Activated CD4-positive, alpha-beta T cell treated with anti-CD3 and anti-CD28 coated beads, Interleukin-2, amount 50 U/mL, for 48 hours (primary cell): ENCODE measurements around the gene CFAP100.

Experiments
- DNase-seq, 2 experiments: peaks; one replicate each; pipeline ENCODE4 v3.0.0-alpha.2; 2020

Gene CFAP100

GRCh38 chr3:126357295-126358037 lies 37.2 kb upstream of the CFAP100 start, which contains the start of gene KLF15:
KLF15 (minus strand) TSS chr3:126357408; CDS start chr3:126352922, 4,486 bp downstream.
- DNase-seq: peak; percentile 80

- peak in 1 of 2 experiments; percentile 8 for DNase-seq
Measured at GRCh38 chr3:126358038-126358815, 36.5 kb upstream of the CFAP100 start.

GRCh38 chr3:126358816-126359181 lies 35.9 kb upstream of the CFAP100 start:
- DNase-seq: no peak

- no peak for DNase-seq
Measured at GRCh38 chr3:126360046-126360713, 34.5 kb upstream of the CFAP100 start.

- DNase-seq: no peak
Measured at GRCh38 chr3:126360714-126361060, 34.0 kb upstream of the CFAP100 start.

GRCh38 chr3:126361211-126361610 lies 33.5 kb upstream of the CFAP100 start:
- no peak for DNase-seq

GRCh38 chr3:126364130-126364695 lies 30.5 kb upstream of the CFAP100 start:
- DNase-seq: no peak

GRCh38 chr3:126364731-126365301 lies 29.9 kb upstream of the CFAP100 start:
- no peak for DNase-seq

GRCh38 chr3:126365351-126366277 lies 29.1 kb upstream of the CFAP100 start:
- DNase-seq: no peak

- DNase-seq: no peak
Measured at GRCh38 chr3:126367316-126367805, 27.3 kb upstream of the CFAP100 start.

GRCh38 chr3:126369490-126369889 lies 25.2 kb upstream of the CFAP100 start:
- DNase-seq: no peak

GRCh38 chr3:126370055-126370454 lies 24.7 kb upstream of the CFAP100 start:
- no peak for DNase-seq

GRCh38 chr3:126370606-126371005 lies 24.1 kb upstream of the CFAP100 start:
- no peak for DNase-seq

GRCh38 chr3:126371096-126371705 lies 23.5 kb upstream of the CFAP100 start:
- no peak for DNase-seq

- DNase-seq: no peak
Measured at GRCh38 chr3:126372413-126373145, 22.1 kb upstream of the CFAP100 start.

- no peak for DNase-seq
Measured at GRCh38 chr3:126373146-126373613, 21.5 kb upstream of the CFAP100 start.

- no peak for DNase-seq
Measured at GRCh38 chr3:126373682-126374601, 20.8 kb upstream of the CFAP100 start.

GRCh38 chr3:126375835-126376331 lies 18.8 kb upstream of the CFAP100 start:
- no peak for DNase-seq

- no peak for DNase-seq
Measured at GRCh38 chr3:126376444-126376843, 18.3 kb upstream of the CFAP100 start.
